ENCODE results near the gene CERS4. TPM values are rescaled to one million over a fixed set of nuclear protein-coding genes. Genes with fewer than 3 reads are reported as not detected.

CERS4 gene
- total and polyA plus RNA-seq, 10 donors: 27.7 to 49.2 (median 43.1) TPM

DNA sequence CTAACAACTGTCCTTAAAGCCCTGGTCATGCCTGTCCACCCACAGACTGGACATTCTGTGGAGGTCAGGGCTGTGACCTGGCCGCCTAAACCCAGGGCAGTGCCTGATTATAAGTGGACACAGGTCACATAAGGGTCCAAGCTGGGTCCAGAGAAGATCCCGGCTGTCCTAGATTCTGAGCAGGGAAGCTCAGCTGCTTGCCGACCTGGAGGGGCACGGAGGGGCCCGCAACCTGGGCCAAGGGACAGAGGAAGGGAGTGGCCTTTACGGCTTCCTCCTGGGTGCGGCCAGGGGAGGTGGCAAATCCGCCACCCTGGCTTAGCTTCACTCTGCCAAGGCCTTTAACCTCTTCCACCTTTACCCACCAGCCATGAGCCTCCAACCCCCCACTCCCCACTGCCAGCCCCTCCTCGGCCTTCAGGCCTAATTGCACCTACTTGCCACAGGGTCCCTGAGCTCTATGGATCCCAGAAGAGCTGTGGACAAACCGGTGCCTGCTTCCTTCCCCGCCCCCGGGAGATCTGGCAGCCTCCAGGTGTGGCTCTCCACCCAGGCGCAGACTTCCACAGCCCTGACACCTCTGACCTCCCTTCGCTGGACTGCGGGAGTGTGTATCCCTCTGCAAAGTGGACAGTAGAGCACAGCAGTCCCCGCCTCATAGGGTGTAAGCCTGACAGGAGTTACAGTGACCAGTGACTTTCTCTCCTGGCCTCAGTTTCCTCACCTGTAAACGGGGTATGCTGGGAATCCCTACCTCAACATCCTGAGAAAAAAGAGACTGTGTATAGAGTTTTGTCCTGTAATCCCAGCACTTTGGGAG is 97.3 kb downstream of the CERS4 start:
- TF ChIP-seq POLR2AphosphoS5 (IDR thresholded peaks at IDR 0.05) (peak in 2 of 3 donors; percentile 59 to 62), POLR2A (IDR thresholded peaks at IDR 0.05) (no peak)
- no peaks in the 10 kb centered on the region for H3K27me3 ChIP-seq (replicated peaks in 1 of 7)
- H3K4me3 ChIP-seq: peak overlapping the region in 5 of 8 donors; percentile 65 to 81 (median 71)
- H3K9me3 ChIP-seq: no peaks in the 10 kb centered on the region
- peak overlapping the region in 7 of 8 donors; percentile 15 to 88 (median 82) for H3K27ac ChIP-seq
- peak; percentile 77 for DNase-seq
- peaks cover 0 to 60% (median 23%) of the 10 kb centered on the region in 6 donors for H3K36me3 ChIP-seq
- 56 to 78% (median 71%) methylated on average over 13 to 17 of the region's 17 CpGs for WGBS, 5 donors
- H3K4me1 ChIP-seq: peaks cover 8 to 84% (median 53%) of the 10 kb centered on the region in 6 donors
- intact Hi-C loops (cut with DNase I; ENCODE audit: low total_unique reads): no loop called here

DNA sequence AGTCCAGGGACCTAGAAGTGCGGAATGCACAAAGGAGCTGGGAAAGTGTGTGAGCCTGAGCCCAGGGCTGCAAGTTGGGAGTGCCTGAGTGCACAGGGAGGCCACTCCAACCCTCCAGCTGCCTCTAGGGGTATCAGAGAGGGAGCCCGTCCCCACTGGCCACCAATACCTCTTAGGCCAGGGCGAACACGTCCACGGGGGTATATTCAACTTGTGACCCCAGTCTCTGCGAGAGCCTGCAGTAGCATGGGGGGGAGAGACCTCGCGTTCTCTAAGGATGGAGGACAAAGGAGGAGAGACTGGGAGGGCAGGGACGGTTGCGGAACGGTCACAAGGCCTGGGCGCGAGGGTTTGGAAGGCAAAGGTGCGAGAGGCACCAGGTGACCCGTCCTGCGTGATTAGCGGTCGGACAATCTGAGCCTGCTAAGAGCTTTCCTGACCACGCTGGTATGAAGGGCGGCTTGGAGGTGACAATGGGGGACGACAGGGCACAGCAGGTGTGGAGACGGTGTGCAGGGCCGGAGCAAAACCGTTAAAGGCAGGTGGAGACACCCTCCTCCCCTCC is 98.3 kb downstream of the CERS4 start:
- Histone ChIP-seq H3K4me3 (peak overlapping the region; percentile 54 to 83 (median 70)), H3K27me3 (replicated peaks in 1 of 7) (no peaks in the 10 kb centered on the region), H3K4me1 (peaks cover 8 to 87% (median 58%) of the 10 kb centered on the region in 6 donors), H3K27ac (peak overlapping the region; percentile 61 to 88 (median 84)), H3K9me3 (no peaks in the 10 kb centered on the region), H3K36me3 (peaks cover 0 to 60% (median 24%) of the 10 kb centered on the region in 6 donors)
- TF ChIP-seq, protein P1, sequence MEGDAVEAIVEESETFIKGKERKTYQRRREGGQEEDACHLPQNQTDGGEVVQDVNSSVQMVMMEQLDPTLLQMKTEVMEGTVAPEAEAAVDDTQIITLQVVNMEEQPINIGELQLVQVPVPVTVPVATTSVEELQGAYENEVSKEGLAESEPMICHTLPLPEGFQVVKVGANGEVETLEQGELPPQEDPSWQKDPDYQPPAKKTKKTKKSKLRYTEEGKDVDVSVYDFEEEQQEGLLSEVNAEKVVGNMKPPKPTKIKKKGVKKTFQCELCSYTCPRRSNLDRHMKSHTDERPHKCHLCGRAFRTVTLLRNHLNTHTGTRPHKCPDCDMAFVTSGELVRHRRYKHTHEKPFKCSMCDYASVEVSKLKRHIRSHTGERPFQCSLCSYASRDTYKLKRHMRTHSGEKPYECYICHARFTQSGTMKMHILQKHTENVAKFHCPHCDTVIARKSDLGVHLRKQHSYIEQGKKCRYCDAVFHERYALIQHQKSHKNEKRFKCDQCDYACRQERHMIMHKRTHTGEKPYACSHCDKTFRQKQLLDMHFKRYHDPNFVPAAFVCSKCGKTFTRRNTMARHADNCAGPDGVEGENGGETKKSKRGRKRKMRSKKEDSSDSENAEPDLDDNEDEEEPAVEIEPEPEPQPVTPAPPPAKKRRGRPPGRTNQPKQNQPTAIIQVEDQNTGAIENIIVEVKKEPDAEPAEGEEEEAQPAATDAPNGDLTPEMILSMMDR (IDR thresholded peaks at IDR 0.05 in 8 of 11, conservative IDR thresholded peaks at IDR 0.05 in 3 of 11): no peak
- TF ChIP-seq POLR2A (IDR thresholded peaks at IDR 0.05) (no peak), POLR2AphosphoS5 (IDR thresholded peaks at IDR 0.05) (no peak)
- 37 to 51% (median 40%) methylated on average over 23 to 24 of the region's 24 CpGs for WGBS, 5 donors
- DNase-seq: peak; percentile 78
- intact Hi-C loops (cut with DNase I; ENCODE audit: low total_unique reads): no loop called here

DNA sequence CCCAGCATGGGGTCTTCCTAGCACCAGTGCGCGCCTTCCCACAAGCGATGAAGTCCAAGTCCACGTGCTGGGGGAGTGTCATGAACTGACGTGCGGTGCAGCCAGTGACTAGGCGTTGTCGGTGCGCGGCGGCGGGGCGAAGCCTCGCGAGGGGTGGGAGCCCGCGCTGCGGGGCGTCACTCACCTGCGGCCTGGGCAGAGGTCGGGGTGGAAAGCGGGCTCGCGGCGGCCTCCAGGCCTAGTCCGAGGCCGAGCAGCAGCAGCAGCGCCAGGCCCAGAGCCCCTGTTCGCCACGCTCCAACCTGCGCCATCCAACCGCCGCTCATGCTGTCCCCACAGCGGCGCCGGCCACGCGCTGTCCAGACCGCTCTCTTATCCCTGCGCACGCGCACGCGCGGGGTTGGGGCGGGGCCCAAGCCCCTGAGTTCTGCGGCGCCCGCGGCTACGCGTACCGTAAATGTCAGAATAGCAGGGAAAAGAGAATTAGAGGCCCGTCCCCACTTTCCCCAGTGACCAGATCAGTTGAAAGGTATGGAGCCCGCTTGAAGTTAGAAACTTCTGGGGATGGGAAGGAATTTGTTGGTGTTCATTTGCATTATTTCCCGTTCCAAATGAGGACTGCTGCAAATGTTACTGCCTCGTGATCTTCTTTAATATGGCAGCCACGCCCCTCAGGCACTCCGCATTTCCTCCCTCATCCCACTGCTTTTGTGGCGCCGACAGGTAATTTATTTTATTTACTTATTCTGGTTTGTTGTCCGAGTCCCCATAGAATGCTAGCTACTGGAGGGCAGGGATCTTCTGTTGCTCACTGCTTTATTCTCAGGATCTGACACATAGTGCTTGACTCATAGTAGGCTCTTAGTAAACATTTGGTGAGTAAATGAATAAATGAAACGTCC is 99.0 kb downstream of the CERS4 start, which contains the start of gene CD320:
TSS of gene CD320 (minus strand) at position 394 of the 902 bp plus-strand sequence. CDS start at position 326, 68 bp downstream.
- 0 to 3% (median 1%) methylated on average over 26 to 63 of the region's 63 CpGs for WGBS, 5 donors
- intact Hi-C loops (cut with DNase I; ENCODE audit: low total_unique reads): no loop called here
- Histone ChIP-seq H3K9me3 (no peaks in the 10 kb centered on the region), H3K27me3 (replicated peaks in 1 of 7) (no peaks in the 10 kb centered on the region), H3K4me3 (peak within 1 kb of the TSS; percentile 54 to 83 (median 70)), H3K27ac (peak within 1 kb of the TSS; percentile 61 to 88 (median 84)), H3K4me1 (peaks cover 8 to 84% (median 58%) of the 10 kb centered on the region in 6 donors), H3K36me3 (peaks cover 0 to 61% (median 26%) of the 10 kb centered on the region in 6 donors)
- DNase-seq: peak; percentile 95
- TF ChIP-seq POLR2A (IDR thresholded peaks at IDR 0.05) (peak in 1 of 3 donors; percentile 13), POLR2AphosphoS5 (IDR thresholded peaks at IDR 0.05) (peak; percentile 92 to 93 (median 93))
- TF ChIP-seq, protein P1 (IDR thresholded peaks at IDR 0.05 in 8 of 11, conservative IDR thresholded peaks at IDR 0.05 in 3 of 11): no peak

DNA sequence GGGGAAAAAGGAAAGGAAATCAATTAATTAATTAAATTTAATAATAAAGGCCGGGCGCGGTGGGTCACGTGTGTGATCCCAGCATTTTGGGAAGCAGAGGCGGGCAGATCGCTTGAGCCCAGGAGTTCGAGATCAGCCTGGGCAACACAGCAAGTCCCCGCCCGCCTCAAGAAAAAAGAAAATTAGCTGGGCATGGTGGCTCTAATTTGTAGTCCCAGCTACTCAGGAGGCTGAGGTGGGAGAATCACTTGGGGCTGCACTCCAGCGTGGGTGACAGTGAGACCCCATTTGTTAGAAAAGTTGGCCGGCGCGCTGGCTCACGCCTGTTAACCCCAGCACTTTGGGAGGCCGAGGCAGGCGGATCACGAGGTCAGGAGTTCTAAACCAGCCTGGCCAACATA is 99.7 kb downstream of the CERS4 start:
- TF ChIP-seq POLR2AphosphoS5 (IDR thresholded peaks at IDR 0.05) (no peak), POLR2A (IDR thresholded peaks at IDR 0.05) (no peak)
- TF ChIP-seq, protein P1 (IDR thresholded peaks at IDR 0.05 in 8 of 11, conservative IDR thresholded peaks at IDR 0.05 in 3 of 11): no peak
- peak overlapping the region in 6 of 8 donors; percentile 67 to 88 (median 86) for H3K27ac ChIP-seq
- WGBS, 5 donors: 70 to 87% (median 78%) methylated on average over 17 of the region's 17 CpGs

More for the DNA sequence above, 99.7 kb downstream of the CERS4 start:
- Histone ChIP-seq H3K4me3 (peak overlapping the region; percentile 54 to 83 (median 70)), H3K36me3 (peaks cover 0 to 61% (median 29%) of the 10 kb centered on the region in 6 donors), H3K27me3 (replicated peaks in 1 of 7) (no peaks in the 10 kb centered on the region), H3K4me1 (peaks cover 8 to 83% (median 58%) of the 10 kb centered on the region in 6 donors), H3K9me3 (no peaks in the 10 kb centered on the region)
- intact Hi-C loops (cut with DNase I; ENCODE audit: low total_unique reads): no loop called here
- peak; percentile 56 for DNase-seq

Measured in spleen (tissue), 11 donors.